ENCODE results near the gene ARRDC3. TPM values are rescaled to one million over a fixed set of nuclear protein-coding genes. Genes with fewer than 3 reads are reported as not detected.

ARRDC3 gene
- total and polyA plus RNA-seq, 9 of the 15 experiments (the other 6 are each of a cell fraction or from before 2014, with no cell fraction given): 15.3 to 58.1 (median 39.4) TPM

DNA sequence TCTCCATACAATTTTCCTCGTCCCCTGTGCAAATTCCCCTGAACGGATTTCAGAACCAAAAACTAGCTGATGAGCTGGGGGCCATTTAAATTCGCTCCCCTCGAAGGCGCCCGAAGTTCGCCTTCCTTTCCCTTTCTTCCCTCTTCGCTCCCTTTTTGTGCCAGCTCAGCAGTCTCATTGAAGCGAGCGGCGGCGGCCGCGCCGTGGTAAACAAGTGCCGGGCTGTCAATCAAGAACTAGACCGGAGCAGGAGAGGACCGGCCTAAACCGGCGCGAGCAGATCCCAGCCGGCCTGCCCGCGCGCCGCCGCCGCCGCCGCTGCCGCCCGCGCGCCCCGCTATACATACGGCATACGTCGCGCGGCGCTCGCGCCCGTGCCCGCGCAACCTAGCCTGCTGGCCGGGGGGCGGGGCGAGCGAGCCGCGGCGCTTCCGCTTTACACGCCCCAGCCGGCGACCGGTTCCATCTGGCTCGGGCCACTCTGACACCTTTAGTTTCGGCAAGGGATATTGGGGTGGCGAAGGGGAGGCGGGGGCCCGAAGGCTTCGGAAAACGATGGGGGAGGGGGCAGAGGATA lies 3.1 kb downstream of the ARRDC3 start (continued):
- TF ChIP-seq NFE2L1 (tag; IDR thresholded peaks at IDR 0.05; ENCODE audit: borderline replicate concordance, low read depth): no peak
- no peak for TF ChIP-seq HDAC8 (tag; IDR thresholded peaks at IDR 0.05)
- TF ChIP-seq, protein P1, sequence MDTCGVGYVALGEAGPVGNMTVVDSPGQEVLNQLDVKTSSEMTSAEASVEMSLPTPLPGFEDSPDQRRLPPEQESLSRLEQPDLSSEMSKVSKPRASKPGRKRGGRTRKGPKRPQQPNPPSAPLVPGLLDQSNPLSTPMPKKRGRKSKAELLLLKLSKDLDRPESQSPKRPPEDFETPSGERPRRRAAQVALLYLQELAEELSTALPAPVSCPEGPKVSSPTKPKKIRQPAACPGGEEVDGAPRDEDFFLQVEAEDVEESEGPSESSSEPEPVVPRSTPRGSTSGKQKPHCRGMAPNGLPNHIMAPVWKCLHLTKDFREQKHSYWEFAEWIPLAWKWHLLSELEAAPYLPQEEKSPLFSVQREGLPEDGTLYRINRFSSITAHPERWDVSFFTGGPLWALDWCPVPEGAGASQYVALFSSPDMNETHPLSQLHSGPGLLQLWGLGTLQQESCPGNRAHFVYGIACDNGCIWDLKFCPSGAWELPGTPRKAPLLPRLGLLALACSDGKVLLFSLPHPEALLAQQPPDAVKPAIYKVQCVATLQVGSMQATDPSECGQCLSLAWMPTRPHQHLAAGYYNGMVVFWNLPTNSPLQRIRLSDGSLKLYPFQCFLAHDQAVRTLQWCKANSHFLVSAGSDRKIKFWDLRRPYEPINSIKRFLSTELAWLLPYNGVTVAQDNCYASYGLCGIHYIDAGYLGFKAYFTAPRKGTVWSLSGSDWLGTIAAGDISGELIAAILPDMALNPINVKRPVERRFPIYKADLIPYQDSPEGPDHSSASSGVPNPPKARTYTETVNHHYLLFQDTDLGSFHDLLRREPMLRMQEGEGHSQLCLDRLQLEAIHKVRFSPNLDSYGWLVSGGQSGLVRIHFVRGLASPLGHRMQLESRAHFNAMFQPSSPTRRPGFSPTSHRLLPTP (IDR thresholded peaks at IDR 0.05; ENCODE audit: borderline replicate concordance, extremely low read depth, insufficient read length): no peak
- TF ChIP-seq ZNF121 (CRISPR knock-in tag; conservative IDR thresholded peaks at IDR 0.05): no peak
- TF ChIP-seq GABPA (tag; conservative IDR thresholded peaks at IDR 0.05; ENCODE audit: low read depth): peak; percentile 85
- no peak for TF ChIP-seq CHD4 (IDR thresholded peaks at IDR 0.05; ENCODE audit: insufficient read depth, insufficient replicate concordance, low read depth, low read length, poor library complexity, severe bottlenecking)
- no peak for TF ChIP-seq ZNF445 (CRISPR knock-in tag; IDR thresholded peaks at IDR 0.05; ENCODE audit: low read depth)
- no peak for TF ChIP-seq STAT5B (CRISPR knock-in tag; IDR thresholded peaks at IDR 0.05)
- TF ChIP-seq VEZF1 (CRISPR knock-in tag; IDR thresholded peaks at IDR 0.05): peak; percentile 87
- TF ChIP-seq CCNT2 (IDR thresholded peaks at IDR 0.05; ENCODE audit: borderline replicate concordance, extremely low read depth, insufficient read length, low read depth, low read length): peak; percentile 98
- TF ChIP-seq GTF2E2 (tag; IDR thresholded peaks at IDR 0.05): peak; percentile 67
- TF ChIP-seq TSC22D4 (tag; IDR thresholded peaks at IDR 0.05): no peak
- peak; percentile 95 for TF ChIP-seq FOXJ2 (tag; IDR thresholded peaks at IDR 0.05)
- TF ChIP-seq, protein P2, sequence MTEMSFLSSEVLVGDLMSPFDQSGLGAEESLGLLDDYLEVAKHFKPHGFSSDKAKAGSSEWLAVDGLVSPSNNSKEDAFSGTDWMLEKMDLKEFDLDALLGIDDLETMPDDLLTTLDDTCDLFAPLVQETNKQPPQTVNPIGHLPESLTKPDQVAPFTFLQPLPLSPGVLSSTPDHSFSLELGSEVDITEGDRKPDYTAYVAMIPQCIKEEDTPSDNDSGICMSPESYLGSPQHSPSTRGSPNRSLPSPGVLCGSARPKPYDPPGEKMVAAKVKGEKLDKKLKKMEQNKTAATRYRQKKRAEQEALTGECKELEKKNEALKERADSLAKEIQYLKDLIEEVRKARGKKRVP (CRISPR knock-in tag; IDR thresholded peaks at IDR 0.05): no peak
- no peak for TF ChIP-seq ARID4B (CRISPR knock-in tag; IDR thresholded peaks at IDR 0.05)
- no peak for TF ChIP-seq MCM5 (IDR thresholded peaks at IDR 0.05; ENCODE audit: low read depth)
